Stimulated activated CD8-positive, alpha-beta memory T cell treated with anti-CD3 and anti-CD28 coated beads, Interleukin-7, amount 100 ng/mL, for 24 hours (primary cell): ENCODE measurements around the gene TRAF3.
A peak's percentile ranks its signal among the peaks of the same experiment; 100 is the strongest.
"Not testable (repeated sequence)": the region's sequence is repeated elsewhere in the genome, so short reads cannot be mapped to it uniquely, and the experiment has no call there.

Source experiments
- DNase-seq: peaks from one replicate; pipeline ENCODE4 v3.0.0-alpha.2; 2020; ENCODE audit warnings: low read depth

TRAF3 gene

DNA sequence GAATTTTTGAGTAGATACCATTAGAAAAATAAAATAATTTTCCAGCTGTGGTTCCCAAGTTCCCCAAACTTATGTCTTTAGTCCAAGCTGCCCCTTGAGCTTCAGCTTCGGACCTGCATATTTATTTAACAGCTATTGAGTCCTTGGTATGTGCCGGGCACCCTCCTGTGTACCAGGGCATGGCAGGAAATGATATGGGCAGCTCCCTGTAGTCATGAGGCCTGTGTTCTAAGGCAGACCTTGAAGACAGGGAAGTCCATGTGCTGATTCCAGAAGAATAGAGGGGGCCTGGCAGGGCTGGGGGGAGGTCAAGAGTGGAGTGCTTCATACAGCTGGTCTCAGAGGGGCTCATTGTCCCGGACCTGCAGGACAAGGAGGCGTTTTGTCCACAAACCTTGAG lies 29.2 kb downstream of the TRAF3 start:
- DNase-seq: no peak

DNA sequence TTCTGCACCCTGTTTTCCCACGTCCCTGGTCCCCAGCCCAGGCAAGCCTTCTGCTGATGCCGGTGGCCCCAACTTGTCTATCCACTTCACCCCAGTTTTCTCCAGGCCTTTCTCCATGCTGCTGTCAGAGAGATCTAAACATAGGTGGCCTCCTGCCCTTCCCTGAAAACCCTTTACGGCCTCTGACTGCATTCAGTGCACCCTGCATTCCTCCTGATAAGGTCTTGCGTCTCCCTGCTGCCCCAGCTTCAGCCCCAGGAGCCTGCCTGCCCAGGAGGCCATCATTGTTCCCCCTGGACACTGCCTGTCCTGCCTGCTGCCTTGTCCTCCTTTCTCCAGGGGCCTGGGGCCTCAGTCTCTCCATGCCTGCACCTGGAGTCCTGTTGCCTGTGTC lies 29.8 kb downstream of the TRAF3 start:
- no peak for DNase-seq

DNA sequence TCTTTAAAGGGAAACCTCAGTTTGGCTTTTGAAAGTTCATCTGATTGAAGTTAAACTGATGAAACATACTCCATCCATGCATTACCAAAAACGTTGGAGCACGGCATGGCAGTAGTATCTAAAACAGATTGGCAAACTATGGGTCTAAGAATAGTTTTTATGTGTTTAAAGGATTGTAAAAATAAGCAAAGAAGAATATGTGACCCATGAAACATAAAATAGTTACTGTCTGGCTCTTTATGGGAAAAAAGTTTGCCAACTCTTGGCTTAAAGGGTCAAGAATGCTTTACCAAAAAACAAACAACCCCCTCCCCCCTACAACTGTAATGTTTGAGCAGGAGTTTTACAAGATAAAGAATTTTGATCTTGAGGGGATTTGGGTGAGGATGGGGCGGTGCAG lies 32.6 kb downstream of the TRAF3 start:
- no peak for DNase-seq

DNA sequence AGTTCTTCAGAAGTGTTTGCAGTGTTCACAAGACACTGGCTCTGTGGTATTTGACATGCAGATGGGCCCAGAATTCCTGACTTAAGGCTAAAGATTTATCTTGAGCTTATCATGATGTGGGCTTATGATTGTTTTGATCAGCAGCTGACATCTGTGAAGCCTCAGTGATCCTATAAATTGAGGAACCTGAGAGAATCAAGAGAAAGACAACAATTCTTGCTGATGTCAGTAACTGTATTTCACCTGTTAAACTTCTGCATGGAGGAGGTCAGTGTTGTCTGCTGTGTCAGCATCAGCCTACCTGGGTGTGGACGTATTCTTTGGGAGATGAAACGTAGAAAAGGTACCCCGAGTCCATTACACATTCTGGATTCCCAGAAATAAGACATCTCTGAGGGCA lies 33.3 kb downstream of the TRAF3 start:
- no peak for DNase-seq

- DNase-seq: no peak
Observed at GRCh38 chr14:102811254-102811963, 34.2 kb downstream of the TRAF3 start.

- DNase-seq: no peak
Observed at GRCh38 chr14:102811971-102812370, 34.7 kb downstream of the TRAF3 start.

GRCh38 chr14:102813691-102814090 lies 36.4 kb downstream of the TRAF3 start:
- DNase-seq: no peak

- DNase-seq: no peak
Observed at GRCh38 chr14:102817318-102817717, 40.1 kb downstream of the TRAF3 start.

DNA sequence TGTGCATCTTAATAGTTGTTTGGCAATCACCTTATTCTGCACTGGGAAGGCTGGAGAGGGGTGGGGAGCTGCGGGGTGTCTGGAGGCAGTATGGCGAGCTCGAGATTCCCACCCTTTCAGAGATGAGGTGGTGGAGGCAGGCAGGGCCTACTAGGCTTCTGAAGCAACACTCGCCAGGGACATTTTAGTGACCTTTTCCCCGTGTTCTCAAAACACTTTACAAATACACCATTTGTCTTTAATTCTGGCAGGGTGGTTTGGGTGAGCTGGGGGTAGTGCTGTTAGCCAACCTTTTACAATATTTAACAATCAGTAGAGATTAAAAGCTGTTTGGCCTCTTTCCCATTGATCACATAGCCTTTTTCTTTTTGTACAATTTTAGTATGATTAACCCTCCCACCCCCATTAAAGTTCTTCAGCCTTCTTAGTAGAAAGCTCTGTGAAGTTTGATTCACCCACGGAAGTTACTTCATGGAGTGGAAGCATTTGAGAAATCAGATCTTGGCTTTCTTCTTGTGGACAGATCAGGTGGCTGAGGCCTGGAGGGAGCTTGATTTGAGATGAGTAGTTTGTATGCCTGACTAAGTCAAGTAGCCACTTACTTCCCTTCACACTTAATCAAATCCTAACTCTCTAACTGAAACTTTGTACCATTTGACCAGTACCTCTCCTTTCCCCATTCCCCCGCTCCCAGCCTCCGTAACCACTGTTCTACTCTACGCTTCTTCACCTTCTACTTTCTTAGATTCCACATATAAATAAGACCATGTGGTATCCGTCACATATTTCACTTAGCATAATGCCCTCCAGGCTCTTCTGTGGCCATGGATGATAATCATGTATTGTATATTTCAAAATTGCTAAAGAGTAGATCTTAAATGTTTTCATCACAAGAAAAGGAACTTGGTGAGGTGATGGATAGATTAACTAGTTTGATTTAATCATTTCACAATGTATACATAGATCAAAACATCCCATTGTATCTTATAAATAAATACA lies 41.0 kb downstream of the TRAF3 start:
- DNase-seq: no peak

GRCh38 chr14:102819176-102819628 lies 42.0 kb downstream of the TRAF3 start:
- DNase-seq: peak; percentile 33

GRCh38 chr14:102819747-102820330 lies 42.6 kb downstream of the TRAF3 start:
- DNase-seq: no peak

- no peak for DNase-seq
Observed at GRCh38 chr14:102821252-102821651, 44.0 kb downstream of the TRAF3 start.

GRCh38 chr14:102822311-102822863 lies 45.1 kb downstream of the TRAF3 start:
- DNase-seq: peak; percentile 17

DNA sequence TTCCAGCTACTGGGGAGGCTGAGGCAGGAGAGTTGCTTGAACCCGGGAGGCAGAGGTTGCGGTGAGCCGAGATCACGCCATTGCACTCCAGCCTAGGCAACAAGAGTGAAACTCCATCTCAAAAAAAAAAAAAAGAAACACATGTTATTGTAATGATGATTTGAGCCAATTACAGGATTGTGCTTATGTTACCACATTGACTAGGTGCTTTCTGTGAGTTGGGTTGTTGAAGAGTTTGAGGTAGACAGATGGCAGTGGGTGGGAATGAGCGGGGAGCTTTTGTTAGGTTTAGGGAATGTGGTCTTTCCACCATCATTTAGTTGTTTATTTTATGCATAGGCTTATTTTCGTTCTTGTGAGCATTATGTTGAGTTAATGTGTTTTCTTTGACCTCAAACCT lies 45.6 kb downstream of the TRAF3 start:
- not testable (repeated sequence) for DNase-seq

DNA sequence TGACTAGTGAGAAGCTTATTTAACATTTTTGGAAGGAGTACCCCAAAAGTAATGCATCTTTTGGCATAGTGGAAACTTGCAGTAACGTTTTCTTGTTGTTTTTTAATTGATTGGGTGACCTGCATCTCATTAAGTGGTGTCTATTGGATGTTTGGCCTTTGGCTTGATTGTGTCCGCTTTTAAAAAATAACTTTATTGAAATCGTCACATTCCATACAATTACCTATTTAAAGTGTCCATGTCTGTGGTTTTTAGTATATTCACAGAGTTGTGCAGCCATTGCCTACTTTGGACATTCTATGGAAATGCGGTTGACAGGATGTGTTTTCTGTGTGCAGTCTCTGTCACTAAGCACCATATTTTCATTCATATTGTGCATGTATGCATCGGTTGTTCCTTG lies 46.3 kb downstream of the TRAF3 start:
- DNase-seq: no peak

- DNase-seq: no peak
Observed at GRCh38 chr14:102824832-102825231, 47.6 kb downstream of the TRAF3 start.

DNA sequence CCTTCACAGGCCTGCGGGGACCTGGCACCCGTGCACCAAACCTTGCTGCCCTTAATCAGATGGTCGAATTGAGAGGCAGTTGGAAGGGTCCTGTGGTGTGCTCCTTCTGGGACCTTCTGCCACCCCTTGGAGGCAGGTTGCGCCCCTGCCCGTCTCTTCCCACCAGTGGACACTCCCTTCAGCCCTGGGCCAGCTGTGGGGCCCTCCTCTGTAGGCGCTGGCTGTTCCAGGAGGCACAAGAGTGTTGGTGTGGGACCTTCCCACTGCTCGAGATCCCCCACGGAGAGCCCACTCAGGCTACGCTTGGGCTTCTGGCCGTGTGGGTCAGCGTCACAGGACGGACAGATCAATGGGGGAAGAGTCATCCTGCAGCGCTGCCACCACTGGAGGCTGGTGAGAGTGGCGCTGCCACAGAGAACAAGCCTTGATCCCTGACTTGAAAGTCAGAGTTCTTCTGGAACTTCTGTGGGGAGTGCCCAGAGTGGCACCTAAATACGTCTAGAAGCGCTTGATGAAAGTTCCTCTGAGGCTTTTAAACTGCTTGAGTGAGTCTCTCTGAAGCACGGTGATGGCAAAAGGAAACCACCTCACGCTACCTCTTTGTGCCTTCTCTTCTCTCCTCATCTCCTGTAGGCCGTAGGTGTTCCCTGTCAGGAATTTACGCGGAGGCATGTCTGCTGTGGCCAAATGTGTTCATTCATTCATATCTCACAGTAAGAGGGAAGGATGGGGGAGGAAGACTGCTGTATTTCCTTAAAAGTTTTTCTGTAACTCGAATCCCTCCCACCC lies 48.3 kb downstream of the TRAF3 start:
- no peak for DNase-seq

DNA sequence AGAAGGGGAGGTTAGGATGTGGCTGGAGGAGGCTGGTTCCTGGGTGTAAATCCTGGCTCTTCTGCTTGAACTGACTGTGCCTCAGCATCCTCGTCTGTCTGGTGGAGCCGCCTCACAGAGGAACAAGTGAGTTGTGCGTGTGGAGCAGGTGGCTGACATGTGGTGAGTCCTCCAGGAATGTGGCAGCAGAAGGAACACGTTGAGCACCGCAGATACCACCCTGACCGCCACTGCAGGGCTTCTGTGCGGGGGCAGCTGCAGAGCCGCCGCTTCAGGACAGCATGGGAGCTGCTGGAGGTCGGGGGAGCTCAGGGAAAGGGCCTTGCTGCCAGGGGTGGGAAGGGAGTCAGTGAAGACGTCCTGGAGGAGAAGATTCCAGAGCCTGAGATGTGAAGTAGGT lies 48.9 kb downstream of the TRAF3 start:
- DNase-seq: no peak

DNA sequence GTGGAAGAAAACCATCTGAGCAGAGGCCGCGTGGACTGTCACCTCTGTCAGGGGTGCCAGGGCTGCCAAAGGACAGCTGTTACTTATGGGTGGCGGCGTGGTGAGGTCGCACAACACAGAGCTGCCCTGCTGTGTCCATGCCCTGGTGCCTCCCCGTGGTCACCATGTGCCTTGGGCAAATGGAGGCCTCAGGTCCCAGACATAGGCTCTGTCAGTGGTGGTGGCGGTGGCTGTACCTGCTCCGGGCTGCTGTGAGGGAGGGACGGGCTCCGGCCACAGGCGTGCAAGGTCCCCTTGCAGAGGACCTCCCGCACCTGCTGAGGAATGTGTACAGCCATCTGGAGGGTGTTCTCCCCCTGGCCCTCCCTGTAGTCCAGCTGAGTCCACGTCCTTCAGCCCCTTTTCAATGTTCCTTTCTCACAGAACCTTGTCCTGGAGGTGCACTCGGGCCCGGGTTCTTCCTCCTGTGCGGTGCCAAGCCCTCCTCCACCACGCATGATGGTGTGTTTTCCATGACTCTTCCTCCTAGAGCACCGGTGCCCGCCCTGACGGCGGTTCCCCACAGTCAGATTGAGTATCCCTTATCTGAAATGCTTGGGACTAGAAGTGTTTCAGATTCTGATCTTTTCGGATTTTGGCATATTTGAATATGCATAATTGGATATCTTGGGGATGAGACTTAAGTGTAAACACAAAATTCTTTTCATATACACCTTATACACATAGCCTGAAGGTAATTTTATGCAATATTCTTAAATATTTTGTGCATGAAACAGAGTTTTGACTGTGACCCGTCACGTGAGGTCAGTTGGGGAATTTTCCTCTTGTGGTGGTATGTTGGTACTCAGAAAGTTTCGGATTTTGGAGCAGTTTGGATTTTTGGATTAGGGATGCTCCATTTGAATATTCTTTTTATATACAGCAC lies 49.8 kb downstream of the TRAF3 start:
- no peak for DNase-seq

DNA sequence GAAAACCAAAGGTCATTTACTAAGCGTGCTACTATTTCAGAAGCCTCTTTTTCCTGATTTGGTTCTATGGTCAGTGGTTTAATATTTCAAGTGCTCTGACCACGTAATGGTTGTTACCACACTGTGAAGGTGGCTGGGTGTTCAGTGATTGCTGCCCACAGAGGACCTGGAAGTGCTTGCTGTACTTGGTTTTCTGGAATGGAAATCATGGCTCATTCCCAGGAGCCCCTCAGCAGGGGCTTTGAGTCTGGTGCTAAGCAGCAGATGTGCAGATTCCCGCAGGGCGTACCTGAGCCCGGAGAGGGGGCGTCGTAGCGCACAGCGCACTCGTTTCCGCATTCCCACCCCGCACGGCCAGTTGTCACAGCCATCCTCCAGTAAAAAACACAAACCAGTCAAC lies 50.5 kb downstream of the TRAF3 start:
- no peak for DNase-seq

- no peak for DNase-seq
Observed at GRCh38 chr14:102828151-102828550, 50.9 kb downstream of the TRAF3 start.
